Brain microvascular endothelial cell (primary cell): ENCODE measurements around the gene TTC8.

ENCODE experiments used
- DNase-seq: peaks from one replicate; pipeline ENCODE4 v3.0.0-alpha.2; 2020
- H3K27ac ChIP-seq: fragments of 250-450 bp; sonication (Bioruptor Pico); 2 replicates; pipeline ENCODE4 v1.5.1; 2020; ENCODE audit warnings: mild to moderate bottlenecking, moderate library complexity
- H3K27me3 ChIP-seq: fragments of 250-450 bp; sonication (Bioruptor Pico); replicated peaks from 2 replicates; pipeline ENCODE4 v1.5.1; 2020; ENCODE audit warnings: mild to moderate bottlenecking
- H3K36me3 ChIP-seq: fragments of 250-450 bp; sonication (Bioruptor Pico); replicated peaks from 2 replicates; pipeline ENCODE4 v1.5.1; 2020; ENCODE audit warnings: mild to moderate bottlenecking
- H3K4me3 ChIP-seq: 2 replicates; pipeline ENCODE4 v1.5.1; 2011; ENCODE audit warnings: low read depth, mild to moderate bottlenecking, control low read depth, low read length, moderate library complexity
- in situ Hi-C: cut with HindIII; loops from 2 replicates; pipeline ENCODE4 v1.10.0; 2017; ENCODE audit warnings: low sequenced_read_pairs, low pct_ligation_motif_present
- TF ChIP-seq, protein P1 (sequence below): IDR thresholded peaks from 2 replicates; pipeline ENCODE4 v1.5.1; 2011; ENCODE audit warnings: low read depth, mild to moderate bottlenecking, moderate library complexity, low read length, control low read depth, inconsistent platforms; ENCODE audit errors: missing control alignments

The TTC8 gene

DNA sequence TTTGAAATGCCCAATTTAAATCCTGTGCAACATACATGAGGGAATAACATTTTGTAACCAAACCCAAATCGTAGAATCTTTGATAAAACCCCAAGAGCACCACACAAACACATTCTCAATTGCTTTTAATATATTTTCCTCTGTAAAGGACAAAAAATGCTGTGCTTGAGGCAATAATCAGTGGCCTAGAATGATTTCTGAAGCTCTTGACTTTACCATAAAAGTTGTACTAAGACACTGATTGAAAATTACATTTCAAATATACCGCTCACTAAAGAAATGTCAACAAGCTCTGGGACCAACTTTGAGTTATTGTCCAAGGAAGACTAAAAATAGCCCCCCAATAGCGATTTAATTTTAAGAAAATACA lies 33.2 kb upstream of the TTC8 start:
- in situ Hi-C loops: no loop called here
- H3K4me3 ChIP-seq: no peak overlapping the region
- TF ChIP-seq, protein P1, sequence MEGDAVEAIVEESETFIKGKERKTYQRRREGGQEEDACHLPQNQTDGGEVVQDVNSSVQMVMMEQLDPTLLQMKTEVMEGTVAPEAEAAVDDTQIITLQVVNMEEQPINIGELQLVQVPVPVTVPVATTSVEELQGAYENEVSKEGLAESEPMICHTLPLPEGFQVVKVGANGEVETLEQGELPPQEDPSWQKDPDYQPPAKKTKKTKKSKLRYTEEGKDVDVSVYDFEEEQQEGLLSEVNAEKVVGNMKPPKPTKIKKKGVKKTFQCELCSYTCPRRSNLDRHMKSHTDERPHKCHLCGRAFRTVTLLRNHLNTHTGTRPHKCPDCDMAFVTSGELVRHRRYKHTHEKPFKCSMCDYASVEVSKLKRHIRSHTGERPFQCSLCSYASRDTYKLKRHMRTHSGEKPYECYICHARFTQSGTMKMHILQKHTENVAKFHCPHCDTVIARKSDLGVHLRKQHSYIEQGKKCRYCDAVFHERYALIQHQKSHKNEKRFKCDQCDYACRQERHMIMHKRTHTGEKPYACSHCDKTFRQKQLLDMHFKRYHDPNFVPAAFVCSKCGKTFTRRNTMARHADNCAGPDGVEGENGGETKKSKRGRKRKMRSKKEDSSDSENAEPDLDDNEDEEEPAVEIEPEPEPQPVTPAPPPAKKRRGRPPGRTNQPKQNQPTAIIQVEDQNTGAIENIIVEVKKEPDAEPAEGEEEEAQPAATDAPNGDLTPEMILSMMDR: no peak

DNA sequence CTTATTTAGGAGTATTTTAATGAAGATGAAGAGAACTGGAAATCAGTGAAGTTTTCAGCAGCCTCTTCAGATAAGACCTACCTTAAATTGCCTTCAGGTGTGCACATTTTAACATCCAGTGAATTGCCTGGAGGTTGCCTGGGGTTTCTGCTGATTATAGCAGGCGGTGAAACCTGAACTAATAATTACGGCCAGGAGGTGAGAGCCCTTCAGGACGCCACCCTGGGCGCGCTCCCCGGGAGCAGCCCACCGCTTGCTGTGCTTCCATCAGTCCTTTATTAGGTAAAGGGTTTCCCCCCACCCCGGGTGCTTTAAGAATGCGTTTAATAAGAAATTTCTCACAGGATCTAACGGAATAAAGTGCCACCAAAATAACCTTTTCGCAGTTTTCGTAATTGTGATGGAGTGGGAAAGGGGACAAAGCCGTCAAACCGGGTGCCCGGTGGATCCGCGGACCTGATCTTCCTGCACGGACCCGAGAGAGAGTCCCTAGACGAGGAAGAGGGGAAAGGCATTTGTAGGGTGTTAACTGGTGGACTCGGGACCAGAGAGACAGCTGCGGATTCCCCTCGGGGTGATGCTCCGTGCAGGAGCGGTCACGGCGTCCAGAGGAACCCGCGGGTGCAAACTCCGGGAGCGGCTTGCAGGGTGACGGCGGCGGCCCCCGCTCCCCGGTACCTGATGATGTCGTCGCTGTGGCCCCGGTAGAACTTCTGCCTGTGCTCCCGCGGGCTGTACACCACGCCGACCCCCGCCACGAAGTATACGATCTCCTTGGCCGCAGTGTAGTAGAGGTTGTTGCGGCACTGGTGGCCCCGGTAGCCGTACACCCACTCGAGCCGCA lies 32.6 kb upstream of the TTC8 start:
- in situ Hi-C loops: no loop called here
- DNase-seq: no peak
- H3K4me3 ChIP-seq: peak overlapping the region; percentile 63
- H3K27me3 ChIP-seq: peaks cover 15% of the 10 kb centered on the region
- no peaks in the 10 kb centered on the region for H3K36me3 ChIP-seq
- H3K27ac ChIP-seq: no peak overlapping the region
- TF ChIP-seq, protein P1: no peak

More for the DNA sequence above, 33.2 kb upstream of the TTC8 start:
- H3K27me3 ChIP-seq: peaks cover 15% of the 10 kb centered on the region
- no peaks in the 10 kb centered on the region for H3K36me3 ChIP-seq
- DNase-seq: no peak
- H3K27ac ChIP-seq: no peak overlapping the region

DNA sequence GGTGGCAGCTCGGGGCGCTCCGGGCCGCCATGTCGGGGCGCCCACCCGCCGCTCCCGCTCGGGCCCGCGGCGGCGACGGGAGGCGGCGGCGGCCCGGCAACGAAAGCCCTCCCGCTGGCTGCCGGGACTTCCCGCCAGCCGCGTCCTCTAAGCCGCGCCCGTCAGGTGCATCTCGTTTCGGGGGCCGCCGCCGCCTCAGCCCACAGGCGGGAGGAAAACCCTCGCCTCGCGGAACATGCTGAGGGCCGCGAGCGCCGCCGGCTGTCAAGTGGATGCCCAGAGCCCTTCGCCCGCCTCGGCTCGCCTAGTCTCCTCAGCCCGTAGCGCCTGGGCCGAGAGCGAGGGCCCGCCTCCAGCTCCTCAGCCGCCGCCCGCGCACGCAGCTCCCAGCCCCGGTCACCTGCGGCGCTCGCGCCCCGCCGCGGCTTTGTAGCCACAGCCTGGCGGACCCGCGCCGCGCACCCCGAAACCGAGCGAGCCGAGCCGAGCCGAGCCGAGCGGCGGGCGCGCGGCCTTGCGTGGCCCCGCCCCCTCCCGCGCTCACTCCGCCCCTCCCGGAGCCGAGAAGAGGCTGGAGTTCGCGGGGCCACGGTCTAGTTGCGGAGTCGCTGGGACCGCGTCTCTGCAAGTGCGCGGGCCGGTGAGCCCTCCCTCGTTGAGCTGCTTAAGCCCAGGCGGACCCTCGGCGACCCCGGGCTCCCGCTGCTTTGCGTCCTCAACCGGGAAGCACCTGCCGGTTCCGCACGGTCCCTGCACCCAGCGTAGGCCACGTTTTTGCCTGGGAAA lies 31.8 kb upstream of the TTC8 start, which contains the start of gene EML5:
TSS of gene EML5 (minus strand) at position 481 of the 786 bp plus-strand sequence. CDS start at position 31, 450 bp downstream.
- TF ChIP-seq, protein P1: peak; percentile 60
- in situ Hi-C loops: no loop called here
- DNase-seq: peak; percentile 45
- peak within 1 kb of the TSS; percentile 63 for H3K4me3 ChIP-seq
- H3K27me3 ChIP-seq: peaks cover 15% of the 10 kb centered on the region
- H3K36me3 ChIP-seq: no peaks in the 10 kb centered on the region
- no peak within 1 kb of the TSS for H3K27ac ChIP-seq

DNA sequence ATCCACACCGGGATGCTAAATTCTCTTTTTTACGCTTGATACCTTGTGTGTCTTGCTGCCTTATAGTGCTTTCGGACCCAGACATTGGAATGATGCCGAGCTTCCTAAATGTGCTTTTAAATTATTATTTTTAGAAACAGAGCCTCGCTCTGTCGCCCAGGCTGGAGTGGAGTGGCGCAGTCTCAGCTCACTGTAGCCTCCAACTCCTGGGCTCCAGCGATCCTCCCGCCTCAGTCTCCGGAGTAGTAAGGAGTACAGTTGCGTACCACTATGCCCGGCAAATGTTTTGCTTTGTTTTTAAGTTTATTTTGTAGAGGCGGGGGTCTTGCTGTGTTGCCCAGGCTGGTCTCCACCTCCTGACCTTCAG lies 31.2 kb upstream of the TTC8 start:
- Histone ChIP-seq H3K27ac (no peak overlapping the region), H3K4me3 (peak overlapping the region; percentile 63), H3K27me3 (peaks cover 15% of the 10 kb centered on the region), H3K36me3 (no peaks in the 10 kb centered on the region)
- DNase-seq: no peak
- TF ChIP-seq, protein P1: no peak
- in situ Hi-C loops: no loop called here

DNA sequence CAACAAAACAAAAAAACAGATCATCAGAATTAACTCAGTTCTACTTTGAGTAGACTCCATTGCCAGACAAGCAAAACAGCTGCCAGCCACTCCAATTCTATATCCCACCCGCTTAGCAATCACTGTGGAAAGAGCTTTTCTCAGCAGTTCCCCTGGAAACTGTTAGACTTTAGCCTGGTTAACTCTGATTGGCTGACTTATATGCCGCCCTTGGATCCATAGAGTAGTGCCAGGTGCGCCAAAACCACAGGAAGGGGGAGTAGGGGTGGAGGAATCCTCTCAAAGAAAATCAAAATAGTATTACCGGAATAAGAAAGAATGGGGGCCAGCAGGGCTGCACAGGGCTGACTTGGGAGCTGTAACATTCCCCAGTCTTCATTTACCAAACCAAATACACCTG lies 26.3 kb upstream of the TTC8 start:
- Histone ChIP-seq H3K27me3 (no peaks in the 10 kb centered on the region), H3K36me3 (no peaks in the 10 kb centered on the region), H3K27ac (no peak overlapping the region), H3K4me3 (no peak overlapping the region)
- in situ Hi-C loops: no loop called here
- TF ChIP-seq, protein P1: no peak
- no peak for DNase-seq
